Transverse colon (tissue), 4 donors: ENCODE results near the gene SH3RF3.

Experiments
- EP300 ChIP-seq: sonication (generic); formaldehyde crosslinking; IDR thresholded peaks from one replicate; pipeline ENCODE4 v1.6.1; 2017; ENCODE audit warnings: antibody characterized with exemption, low read depth
- POLR2A ChIP-seq: fragments of 450-650 bp; IDR thresholded peaks from one replicate; pipeline ENCODE4 v1.6.1; 2016; ENCODE audit warnings: antibody characterized with exemption, mild to moderate bottlenecking, moderate library complexity
- POLR2AphosphoS5 ChIP-seq, 3 donors: sonication (generic); formaldehyde crosslinking; IDR thresholded peaks; one replicate each; pipeline ENCODE4 v1.6.1; 2016; ENCODE audit warnings: antibody characterized with exemption in 3 of 3
- TF ChIP-seq, protein P1 (sequence below), 5 experiments: fragments of 200-600 bp in 3 of 5; fragments of 450-650 bp in 2 of 5; sonication (generic) in 3 of 5; IDR thresholded peaks; 1 replicate in 2 of 5; 2 replicates in 3 of 5; pipeline ENCODE4 v1.5.1; 2016 to 2017; ENCODE audit warnings: antibody characterized with exemption in 5 of 5, inconsistent platforms in 3 of 5, mild to moderate bottlenecking in 2 of 5, moderate library complexity in 1 of 5

GRCh38 chr2:109316091-109316490 is 187.1 kb downstream of the SH3RF3 start:
- TF ChIP-seq, protein P1, sequence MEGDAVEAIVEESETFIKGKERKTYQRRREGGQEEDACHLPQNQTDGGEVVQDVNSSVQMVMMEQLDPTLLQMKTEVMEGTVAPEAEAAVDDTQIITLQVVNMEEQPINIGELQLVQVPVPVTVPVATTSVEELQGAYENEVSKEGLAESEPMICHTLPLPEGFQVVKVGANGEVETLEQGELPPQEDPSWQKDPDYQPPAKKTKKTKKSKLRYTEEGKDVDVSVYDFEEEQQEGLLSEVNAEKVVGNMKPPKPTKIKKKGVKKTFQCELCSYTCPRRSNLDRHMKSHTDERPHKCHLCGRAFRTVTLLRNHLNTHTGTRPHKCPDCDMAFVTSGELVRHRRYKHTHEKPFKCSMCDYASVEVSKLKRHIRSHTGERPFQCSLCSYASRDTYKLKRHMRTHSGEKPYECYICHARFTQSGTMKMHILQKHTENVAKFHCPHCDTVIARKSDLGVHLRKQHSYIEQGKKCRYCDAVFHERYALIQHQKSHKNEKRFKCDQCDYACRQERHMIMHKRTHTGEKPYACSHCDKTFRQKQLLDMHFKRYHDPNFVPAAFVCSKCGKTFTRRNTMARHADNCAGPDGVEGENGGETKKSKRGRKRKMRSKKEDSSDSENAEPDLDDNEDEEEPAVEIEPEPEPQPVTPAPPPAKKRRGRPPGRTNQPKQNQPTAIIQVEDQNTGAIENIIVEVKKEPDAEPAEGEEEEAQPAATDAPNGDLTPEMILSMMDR (IDR thresholded peaks at IDR 0.05): no peak
- TF ChIP-seq POLR2A (no peak), POLR2AphosphoS5 (IDR thresholded peaks at IDR 0.05) (no peak), EP300 (no peak)
